Gastroesophageal sphincter (tissue), 4 donors: ENCODE results near the gene ASAP2. TPM values are rescaled to one million over a fixed set of nuclear protein-coding genes. Genes with fewer than 3 reads are reported as not detected.

Experiments used
- ATAC-seq: fragments of 150-250 bp; one replicate; pipeline ENCODE4 v1.9.1; 2016; ENCODE audit warnings: mild to moderate bottlenecking, moderate library complexity
- H3K27ac ChIP-seq, 4 donors: fragments of 200-600 bp; sonication (generic) in 3 of 4; 1 replicate in 3 of 4; 2 replicates in 1 of 4; pipeline ENCODE4 v1.5.1; 2016 to 2019
- H3K27me3 ChIP-seq: fragments of 200-600 bp; sonication (generic); one replicate; pipeline ENCODE4 v1.5.1; 2019
- H3K36me3 ChIP-seq, 2 donors: fragments of 200-600 bp; sonication (generic); one replicate each; pipeline ENCODE4 v1.5.1; 2019; ENCODE audit warnings: control low read depth in 1 of 2
- H3K4me1 ChIP-seq, 3 donors: fragments of 200-600 bp; sonication (generic); 1 replicate in 2 of 3; 2 replicates in 1 of 3; pipeline ENCODE4 v1.5.1; 2016 to 2019; ENCODE audit warnings: control low read depth in 2 of 3
- H3K4me3 ChIP-seq, 2 donors: fragments of 200-600 bp; sonication (generic); one replicate each; pipeline ENCODE4 v1.5.1; 2019; ENCODE audit warnings: mild to moderate bottlenecking in 1 of 2, moderate library complexity in 1 of 2
- H3K9me3 ChIP-seq, 3 donors: fragments of 200-600 bp; sonication (generic); one replicate each; pipeline ENCODE4 v1.5.1; 2017 to 2019; ENCODE audit warnings: control low read depth in 2 of 3
- CTCF ChIP-seq, 4 experiments: fragments of 200-600 bp in 2 of 4; fragments of 450-650 bp in 2 of 4; sonication (generic) in 1 of 4; IDR thresholded peaks; one replicate each; pipeline ENCODE4 v1.5.1; 2017 to 2019; ENCODE audit warnings: antibody characterized with exemption in 4 of 4, mild to moderate bottlenecking in 2 of 4, moderate library complexity in 2 of 4
- EP300 ChIP-seq: sonication (generic); formaldehyde crosslinking; IDR thresholded peaks from one replicate; pipeline ENCODE4 v1.6.1; 2017; ENCODE audit warnings: antibody characterized with exemption, mild to moderate bottlenecking
- POLR2A ChIP-seq, 2 donors: fragments of 450-650 bp; IDR thresholded peaks; one replicate each; pipeline ENCODE4 v1.6.1; 2017; ENCODE audit warnings: antibody characterized with exemption in 2 of 2, mild to moderate bottlenecking in 2 of 2, moderate library complexity in 1 of 2
- POLR2AphosphoS5 ChIP-seq: sonication (generic); formaldehyde crosslinking; IDR thresholded peaks from one replicate; pipeline ENCODE4 v1.6.1; 2017; ENCODE audit warnings: antibody characterized with exemption
- WGBS, 2 donors: methylation state at CpG; one replicate each; pipeline ENCODE4 v1.1.5; 2018; ENCODE audit warnings: low coverage in 1 of 2; 5-methylcytosine and 5-hydroxymethylcytosine counted together
- total RNA-seq, 4 donors: library from RNA; depleted of rRNA; stranded (reverse); fragments of >200 nt; gene quantifications; one replicate each; pipeline ENCODE4 v1.1.0, GENCODE V29; 2016

ASAP2 gene
- total RNA-seq, 4 donors from 2014 or later = 18.3 to 31.4 (median 26.2) TPM

DNA sequence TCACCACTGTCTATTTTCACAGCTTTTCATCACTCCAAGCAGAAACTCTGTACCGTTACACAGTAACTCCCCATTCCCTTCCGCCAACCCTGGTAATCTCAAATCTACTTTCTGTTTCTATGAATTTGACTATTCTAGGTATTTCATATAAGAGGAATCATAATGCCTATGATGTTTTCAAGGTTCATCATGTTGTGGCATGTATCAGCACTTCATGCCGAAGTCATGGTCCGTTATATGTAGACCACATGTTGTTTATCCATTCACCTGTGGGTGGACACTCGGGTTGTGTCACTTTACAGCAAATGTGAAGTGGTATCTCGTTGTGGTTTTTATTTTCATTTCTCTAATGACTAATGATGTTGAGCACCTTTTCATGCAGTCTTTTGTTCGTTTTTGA lies 238.5 kb downstream of the ASAP2 start:
- H3K4me1 ChIP-seq = no peaks in the 10 kb centered on the region
- no peak for TF ChIP-seq POLR2AphosphoS5
- no peak for TF ChIP-seq EP300
- TF ChIP-seq CTCF (IDR thresholded peaks at IDR 0.05) = no peak
- TF ChIP-seq POLR2A (IDR thresholded peaks at IDR 0.05) = no peak
- no peak for ATAC-seq
- H3K36me3 ChIP-seq = peaks cover 0 to 100% of the 10 kb centered on the region in 2 donors
- H3K27ac ChIP-seq = no peak overlapping the region
- 79 to 85% methylated on average over 7 of the region's 7 CpGs for WGBS, 2 donors
- H3K4me3 ChIP-seq = no peak overlapping the region
- H3K9me3 ChIP-seq = no peaks in the 10 kb centered on the region
- H3K27me3 ChIP-seq = no peaks in the 10 kb centered on the region

GRCh38 chr2:9451231-9451630 lies 244.6 kb downstream of the ASAP2 start:
- WGBS, 2 donors = 80 to 86% methylated on average over 1 of the region's 1 CpG
- no peak overlapping the region for H3K27ac ChIP-seq
- H3K27me3 ChIP-seq = no peaks in the 10 kb centered on the region
- no peak for ATAC-seq
- H3K9me3 ChIP-seq = no peaks in the 10 kb centered on the region
- TF ChIP-seq CTCF (IDR thresholded peaks at IDR 0.05) (no peak), POLR2A (IDR thresholded peaks at IDR 0.05) (no peak), EP300 (no peak), POLR2AphosphoS5 (no peak)
- H3K4me3 ChIP-seq = no peak overlapping the region
- no peaks in the 10 kb centered on the region for H3K4me1 ChIP-seq
- H3K36me3 ChIP-seq = peaks cover 3 to 100% of the 10 kb centered on the region in 2 donors

Other genes starting within 250 kb of the ASAP2 start
- 10 to 100 TPM; 21.0 to 27.0 (median 23.5) TPM for gene MBOAT2, start 203.1 kb upstream of the ASAP2 start, total RNA-seq
- 10 to 100 TPM; 52.8 to 80.4 (median 69.6) TPM for gene ITGB1BP1, start 216.7 kb downstream of the ASAP2 start, total RNA-seq
- 10 to 100 TPM; 18.0 to 27.0 (median 26.1) TPM for gene CPSF3, start 216.8 kb downstream of the ASAP2 start, total RNA-seq